ENCODE data around the gene CACNA2D1.
"Not testable (repeated sequence)": the region's sequence is repeated elsewhere in the genome, so short reads cannot be mapped to it uniquely, and the experiment has no call there.

CACNA2D1 gene

GRCh38 chr7:82434275-82435022 lies 9.1 kb downstream of the CACNA2D1 start:
- Histone ChIP-seq H3K4me1 (ENCODE audit: control insufficient read depth, insufficient read depth, low read length) (no peaks in the 10 kb centered on the region), H3K27ac (ENCODE audit: insufficient read depth, low read depth, low read length, poor library complexity, severe bottlenecking) (no peak overlapping the region), H3K27me3 (ENCODE audit: control insufficient read depth, insufficient read depth, low read length, poor library complexity, severe bottlenecking) (no peaks in the 10 kb centered on the region), H3K4me3 (ENCODE audit: insufficient read depth, low read depth, low read length) (no peak overlapping the region), H3K9me3 (ENCODE audit: control insufficient read depth, low read length) (no peaks in the 10 kb centered on the region), H3K36me3 (ENCODE audit: control insufficient read depth, insufficient read depth, low read length) (no peaks in the 10 kb centered on the region)
- WGBS, 2 experiments: 92 to 94% methylated on average over 3 of the region's 4 CpGs

GRCh38 chr7:82433507-82433906 lies 10.1 kb downstream of the CACNA2D1 start:
- H3K27ac ChIP-seq (ENCODE audit: insufficient read depth, low read depth, low read length, poor library complexity, severe bottlenecking): no peak overlapping the region
- WGBS, 2 experiments: 97 to 98% methylated on average over 1 of the region's 1 CpG
- H3K9me3 ChIP-seq (ENCODE audit: control insufficient read depth, low read length): no peaks in the 10 kb centered on the region
- no peak overlapping the region for H3K4me3 ChIP-seq (ENCODE audit: insufficient read depth, low read depth, low read length)
- no peaks in the 10 kb centered on the region for H3K27me3 ChIP-seq (ENCODE audit: control insufficient read depth, insufficient read depth, low read length, poor library complexity, severe bottlenecking)
- H3K4me1 ChIP-seq (ENCODE audit: control insufficient read depth, insufficient read depth, low read length): no peaks in the 10 kb centered on the region
- no peaks in the 10 kb centered on the region for H3K36me3 ChIP-seq (ENCODE audit: control insufficient read depth, insufficient read depth, low read length)

- 86 to 92% methylated on average over 9 of the region's 9 CpGs for WGBS, 2 experiments
- H3K4me1 ChIP-seq (ENCODE audit: control insufficient read depth, insufficient read depth, low read length); H3K9me3 ChIP-seq (ENCODE audit: control insufficient read depth, low read length); H3K27me3 ChIP-seq (ENCODE audit: control insufficient read depth, insufficient read depth, low read length, poor library complexity, severe bottlenecking); H3K27ac ChIP-seq (ENCODE audit: insufficient read depth, low read depth, low read length, poor library complexity, severe bottlenecking); H3K36me3 ChIP-seq (ENCODE audit: control insufficient read depth, insufficient read depth, low read length); H3K4me3 ChIP-seq (ENCODE audit: insufficient read depth, low read depth, low read length): not testable (repeated sequence)
Measured at GRCh38 chr7:82432743-82433142, 10.8 kb downstream of the CACNA2D1 start.

- 75 to 78% methylated on average over 9 of the region's 9 CpGs for WGBS, 2 experiments
Measured at GRCh38 chr7:82430500-82431465, 12.8 kb downstream of the CACNA2D1 start.

GRCh38 chr7:82429408-82429807 lies 14.2 kb downstream of the CACNA2D1 start:
- WGBS, 2 experiments: 77% methylated on average over 5 of the region's 5 CpGs
- Histone ChIP-seq H3K27ac (ENCODE audit: insufficient read depth, low read depth, low read length, poor library complexity, severe bottlenecking) (no peak overlapping the region), H3K27me3 (ENCODE audit: control insufficient read depth, insufficient read depth, low read length, poor library complexity, severe bottlenecking) (no peaks in the 10 kb centered on the region), H3K36me3 (ENCODE audit: control insufficient read depth, insufficient read depth, low read length) (no peaks in the 10 kb centered on the region), H3K9me3 (ENCODE audit: control insufficient read depth, low read length) (no peaks in the 10 kb centered on the region), H3K4me3 (ENCODE audit: insufficient read depth, low read depth, low read length) (no peak overlapping the region), H3K4me1 (ENCODE audit: control insufficient read depth, insufficient read depth, low read length) (no peaks in the 10 kb centered on the region)

More at GRCh38 chr7:82430500-82431465, 12.8 kb downstream of the CACNA2D1 start:
- H3K9me3 ChIP-seq (ENCODE audit: control insufficient read depth, low read length): no peaks in the 10 kb centered on the region
- no peak overlapping the region for H3K27ac ChIP-seq (ENCODE audit: insufficient read depth, low read depth, low read length, poor library complexity, severe bottlenecking)
- no peak overlapping the region for H3K4me3 ChIP-seq (ENCODE audit: insufficient read depth, low read depth, low read length)
- H3K36me3 ChIP-seq (ENCODE audit: control insufficient read depth, insufficient read depth, low read length): no peaks in the 10 kb centered on the region
- no peaks in the 10 kb centered on the region for H3K4me1 ChIP-seq (ENCODE audit: control insufficient read depth, insufficient read depth, low read length)
- no peaks in the 10 kb centered on the region for H3K27me3 ChIP-seq (ENCODE audit: control insufficient read depth, insufficient read depth, low read length, poor library complexity, severe bottlenecking)

GRCh38 chr7:82428186-82428961 lies 15.2 kb downstream of the CACNA2D1 start:
- H3K27ac ChIP-seq (ENCODE audit: insufficient read depth, low read depth, low read length, poor library complexity, severe bottlenecking): no peak overlapping the region
- H3K4me1 ChIP-seq (ENCODE audit: control insufficient read depth, insufficient read depth, low read length): no peaks in the 10 kb centered on the region
- no peaks in the 10 kb centered on the region for H3K36me3 ChIP-seq (ENCODE audit: control insufficient read depth, insufficient read depth, low read length)
- WGBS, 2 experiments: 92 to 93% methylated on average over 2 of the region's 2 CpGs
- H3K27me3 ChIP-seq (ENCODE audit: control insufficient read depth, insufficient read depth, low read length, poor library complexity, severe bottlenecking): no peaks in the 10 kb centered on the region
- H3K9me3 ChIP-seq (ENCODE audit: control insufficient read depth, low read length): no peaks in the 10 kb centered on the region
- no peak overlapping the region for H3K4me3 ChIP-seq (ENCODE audit: insufficient read depth, low read depth, low read length)

GRCh38 chr7:82423446-82423845 lies 20.1 kb downstream of the CACNA2D1 start:
- no peaks in the 10 kb centered on the region for H3K4me1 ChIP-seq (ENCODE audit: control insufficient read depth, insufficient read depth, low read length)
- no peaks in the 10 kb centered on the region for H3K36me3 ChIP-seq (ENCODE audit: control insufficient read depth, insufficient read depth, low read length)
- WGBS, 2 experiments: 86 to 97% methylated on average over 4 to 5 of the region's 5 CpGs
- H3K27me3 ChIP-seq (ENCODE audit: control insufficient read depth, insufficient read depth, low read length, poor library complexity, severe bottlenecking): no peaks in the 10 kb centered on the region
- no peaks in the 10 kb centered on the region for H3K9me3 ChIP-seq (ENCODE audit: control insufficient read depth, low read length)
- no peak overlapping the region for H3K27ac ChIP-seq (ENCODE audit: insufficient read depth, low read depth, low read length, poor library complexity, severe bottlenecking)
- H3K4me3 ChIP-seq (ENCODE audit: insufficient read depth, low read depth, low read length): no peak overlapping the region

GRCh38 chr7:82419200-82419599 lies 24.4 kb downstream of the CACNA2D1 start:
- no peaks in the 10 kb centered on the region for H3K36me3 ChIP-seq (ENCODE audit: control insufficient read depth, insufficient read depth, low read length)
- H3K27ac ChIP-seq (ENCODE audit: insufficient read depth, low read depth, low read length, poor library complexity, severe bottlenecking): no peak overlapping the region
- 84 to 94% methylated on average over 1 of the region's 1 CpG for WGBS, 2 experiments
- no peak overlapping the region for H3K4me3 ChIP-seq (ENCODE audit: insufficient read depth, low read depth, low read length)
- no peaks in the 10 kb centered on the region for H3K27me3 ChIP-seq (ENCODE audit: control insufficient read depth, insufficient read depth, low read length, poor library complexity, severe bottlenecking)
- H3K4me1 ChIP-seq (ENCODE audit: control insufficient read depth, insufficient read depth, low read length): no peaks in the 10 kb centered on the region
- no peaks in the 10 kb centered on the region for H3K9me3 ChIP-seq (ENCODE audit: control insufficient read depth, low read length)

GRCh38 chr7:82417898-82418297 lies 25.7 kb downstream of the CACNA2D1 start:
- Histone ChIP-seq H3K27ac (ENCODE audit: insufficient read depth, low read depth, low read length, poor library complexity, severe bottlenecking) (no peak overlapping the region), H3K4me3 (ENCODE audit: insufficient read depth, low read depth, low read length) (no peak overlapping the region), H3K9me3 (ENCODE audit: control insufficient read depth, low read length) (no peaks in the 10 kb centered on the region), H3K4me1 (ENCODE audit: control insufficient read depth, insufficient read depth, low read length) (no peaks in the 10 kb centered on the region), H3K36me3 (ENCODE audit: control insufficient read depth, insufficient read depth, low read length) (no peaks in the 10 kb centered on the region), H3K27me3 (ENCODE audit: control insufficient read depth, insufficient read depth, low read length, poor library complexity, severe bottlenecking) (no peaks in the 10 kb centered on the region)
- WGBS, 2 experiments: 75% methylated on average over 1 of the region's 1 CpG; no CpG with 5 or more reads in 1 of the 2 experiments
